WTC11 (cell line): ENCODE results near the gene GNS. TPM values are rescaled to one million over a fixed set of nuclear protein-coding genes. Genes with fewer than 3 reads are reported as not detected.

Experiments used
- ATAC-seq: fragments of 200-7000 bp; cut with Tn5 transposase; 2 replicates; pipeline ENCODE4 v1.10.0; 2021; ENCODE audit warnings: mild to moderate bottlenecking, moderate library complexity
- CTCF ChIA-PET: fragments of 300-600 bp; sonication (Branson Sonifier 250); formaldehyde crosslinking; loops from one replicate; lab custom pipeline; 2021; ENCODE audit warnings: antibody characterized with exemption; lab: Charles Lee
- POLR2A ChIA-PET: fragments of 350-600 bp; sonication (Branson Sonifier 250); formaldehyde crosslinking; loops from one replicate; lab custom pipeline; 2021; ENCODE audit warnings: antibody characterized with exemption; lab: Charles Lee
- DNase-seq: peaks from one replicate; pipeline ENCODE4 v3.0.0; 2021; ENCODE audit warnings: low spot score
- H3K27ac Mint-ChIP-seq: 2 replicates; pipeline ENCODE4 v1.8.0; 2021; ENCODE audit warnings: mixed read lengths
- H3K27me3 Mint-ChIP-seq: 2 replicates; pipeline ENCODE4 v1.8.0; 2021; ENCODE audit warnings: low read depth, mild to moderate bottlenecking, moderate library complexity, mixed read lengths
- H3K36me3 Mint-ChIP-seq: 2 replicates; pipeline ENCODE4 v1.8.0; 2021; ENCODE audit warnings: mixed read lengths
- H3K4me1 Mint-ChIP-seq: 2 replicates; pipeline ENCODE4 v1.8.0; 2022; ENCODE audit warnings: mixed read lengths
- H3K4me3 Mint-ChIP-seq: 2 replicates; pipeline ENCODE4 v1.8.0; 2021; ENCODE audit warnings: mild to moderate bottlenecking, moderate library complexity, mixed read lengths
- H3K9me3 Mint-ChIP-seq: 2 replicates; pipeline ENCODE4 v1.8.0; 2021; ENCODE audit warnings: mixed read lengths
- AFF4 ChIP-seq: sonication (generic); formaldehyde crosslinking; IDR thresholded peaks from 2 replicates; pipeline ENCODE4 v1.8.1; 2023; ENCODE audit warnings: mild to moderate bottlenecking, missing genetic modification reagents, borderline replicate concordance
- ATF3 ChIP-seq: sonication (generic); formaldehyde crosslinking; conservative IDR thresholded peaks from 2 replicates; pipeline ENCODE4 v1.8.1; 2022; ENCODE audit warnings: mild to moderate bottlenecking, missing genetic modification reagents
- ATF6 ChIP-seq: sonication (generic); formaldehyde crosslinking; IDR thresholded peaks from 2 replicates; pipeline ENCODE4 v1.8.1; 2023; ENCODE audit warnings: mild to moderate bottlenecking, missing genetic modification reagents
- CDX4 ChIP-seq: fragments of 250-450 bp; sonication (Bioruptor Pico); IDR thresholded peaks from 2 replicates; pipeline ENCODE4 v1.9.0; 2021; ENCODE audit warnings: moderate library complexity, mild to moderate bottlenecking, inconsistent platforms, borderline replicate concordance
- CREB1 ChIP-seq: sonication (generic); formaldehyde crosslinking; IDR thresholded peaks from 2 replicates; pipeline ENCODE4 v1.8.0; 2023; ENCODE audit warnings: mild to moderate bottlenecking, missing genetic modification reagents
- CREM ChIP-seq: sonication (generic); formaldehyde crosslinking; IDR thresholded peaks from 2 replicates; pipeline ENCODE4 v1.8.1; 2022; ENCODE audit warnings: mild to moderate bottlenecking, missing genetic modification reagents, moderate library complexity
- E2F5 ChIP-seq: sonication (generic); formaldehyde crosslinking; IDR thresholded peaks from 2 replicates; pipeline ENCODE4 v1.8.1; 2022; ENCODE audit warnings: mild to moderate bottlenecking, moderate library complexity, missing genetic modification reagents
- ELF4 ChIP-seq: sonication (generic); formaldehyde crosslinking; IDR thresholded peaks from 2 replicates; pipeline ENCODE4 v1.8.1; 2022; ENCODE audit warnings: low read depth, mild to moderate bottlenecking, moderate library complexity, missing genetic modification reagents
- ESRRA ChIP-seq: sonication (generic); formaldehyde crosslinking; IDR thresholded peaks from 2 replicates; pipeline ENCODE4 v1.8.1; 2022; ENCODE audit warnings: mild to moderate bottlenecking, missing genetic modification reagents, borderline replicate concordance
- GTF2I ChIP-seq: fragments of 250-450 bp; sonication (Bioruptor Pico); conservative IDR thresholded peaks from 2 replicates; pipeline ENCODE4 v1.4.0; 2021; ENCODE audit warnings: mild to moderate bottlenecking
- JUN ChIP-seq: sonication (generic); formaldehyde crosslinking; IDR thresholded peaks from 2 replicates; pipeline ENCODE4 v1.8.0; 2023; ENCODE audit warnings: mild to moderate bottlenecking, missing genetic modification reagents
- MAX ChIP-seq: sonication (generic); formaldehyde crosslinking; IDR thresholded peaks from 2 replicates; pipeline ENCODE4 v1.8.0; 2022; ENCODE audit warnings: mild to moderate bottlenecking, missing genetic modification reagents
- MLX ChIP-seq: sonication (generic); formaldehyde crosslinking; IDR thresholded peaks from 2 replicates; pipeline ENCODE4 v1.8.1; 2023; ENCODE audit warnings: mild to moderate bottlenecking, missing genetic modification reagents, moderate library complexity
- MXD4 ChIP-seq: fragments of 250-450 bp; sonication (Bioruptor Pico); IDR thresholded peaks from 2 replicates; pipeline ENCODE4 v1.8.0; 2021; ENCODE audit warnings: mild to moderate bottlenecking, moderate library complexity, borderline replicate concordance
- NR1H2 ChIP-seq: sonication (generic); formaldehyde crosslinking; IDR thresholded peaks from 2 replicates; pipeline ENCODE4 v1.9.0; 2021; ENCODE audit warnings: mild to moderate bottlenecking, moderate library complexity, missing genetic modification reagents
- PRRX2 ChIP-seq: fragments of 250-450 bp; sonication (Bioruptor Pico); IDR thresholded peaks from 2 replicates; pipeline ENCODE4 v1.8.0; 2021; ENCODE audit warnings: mild to moderate bottlenecking
- ZMAT4 ChIP-seq: fragments of 250-450 bp; sonication (Bioruptor Pico); IDR thresholded peaks from 2 replicates; pipeline ENCODE4 v1.9.0; 2021; ENCODE audit warnings: mild to moderate bottlenecking
- ZNF121 ChIP-seq: sonication (generic); formaldehyde crosslinking; IDR thresholded peaks from 2 replicates; pipeline ENCODE4 v1.8.0; 2023; ENCODE audit warnings: missing genetic modification reagents
- ZNF138 ChIP-seq: sonication (generic); formaldehyde crosslinking; conservative IDR thresholded peaks from 2 replicates; pipeline ENCODE4 v1.8.1; 2022; ENCODE audit warnings: mild to moderate bottlenecking, moderate library complexity, missing genetic modification reagents
- ZNF219 ChIP-seq: sonication (generic); formaldehyde crosslinking; IDR thresholded peaks from 2 replicates; pipeline ENCODE4 v1.8.0; 2023; ENCODE audit warnings: missing genetic modification reagents, mild to moderate bottlenecking, borderline replicate concordance
- ZNF263 ChIP-seq: sonication (generic); formaldehyde crosslinking; IDR thresholded peaks from 2 replicates; pipeline ENCODE4 v1.8.1; 2022; ENCODE audit warnings: low read depth, mild to moderate bottlenecking, moderate library complexity, missing genetic modification reagents
- ZNF416 ChIP-seq: fragments of 250-450 bp; sonication (Bioruptor Pico); IDR thresholded peaks from 2 replicates; pipeline ENCODE4 v1.9.0; 2021; ENCODE audit warnings: mild to moderate bottlenecking, inconsistent platforms
- ZNF425 ChIP-seq: fragments of 250-450 bp; sonication (Bioruptor Pico); conservative IDR thresholded peaks from 2 replicates; pipeline ENCODE4 v1.9.0; 2021; ENCODE audit warnings: mild to moderate bottlenecking
- ZSCAN18 ChIP-seq: fragments of 250-450 bp; sonication (Bioruptor Pico); IDR thresholded peaks from 2 replicates; pipeline ENCODE4 v2.1.2; 2022; ENCODE audit warnings: mild to moderate bottlenecking, moderate library complexity
- total RNA-seq: library from RNA; stranded (reverse); gene quantifications from 3 replicates; pipeline ENCODE4 v1.2.3, GENCODE V29; 2021

Gene GNS
- total RNA-seq, 1 experiment from 2014 or later = 24.7 TPM

GRCh38 chr12:64736771-64737170, 22.4 kb downstream of the GNS start:
- Mint-ChIP-seq H3K4me3 (no peak overlapping the region), H3K27ac (no peak overlapping the region; the same call in 1 of the 2 replicates), H3K36me3 (peaks cover 53% of the 10 kb centered on the region), H3K27me3 (no peaks in the 10 kb centered on the region), H3K9me3 (no peaks in the 10 kb centered on the region), H3K4me1 (no peaks in the 10 kb centered on the region)
- TF ChIP-seq E2F5 (CRISPR knock-in tag) (no peak), ELF4 (no peak), ZNF416 (CRISPR knock-in tag) (no peak), CREM (CRISPR knock-in tag) (no peak), PRRX2 (no peak), JUN (no peak), ATF6 (CRISPR knock-in tag) (no peak), ZNF138 (no peak), NR1H2 (CRISPR knock-in tag) (no peak), ATF3 (CRISPR knock-in tag) (no peak), ZNF219 (CRISPR knock-in tag) (no peak), MAX (CRISPR knock-in tag) (no peak), ZNF121 (CRISPR knock-in tag) (no peak)
- no peak for DNase-seq
- ChIA-PET CTCF (no interaction called here), POLR2A (no interaction called here)
- ATAC-seq = no peak

- DNase-seq = no peak
- POLR2A ChIA-PET = no interaction called here
- no peak for ATAC-seq
- CTCF ChIA-PET = no interaction called here
- no peak overlapping the region for H3K4me3 Mint-ChIP-seq
- peaks cover 49% of the 10 kb centered on the region for H3K36me3 Mint-ChIP-seq
- H3K9me3 Mint-ChIP-seq = no peaks in the 10 kb centered on the region
- H3K27me3 Mint-ChIP-seq = no peaks in the 10 kb centered on the region
- H3K4me1 Mint-ChIP-seq = no peaks in the 10 kb centered on the region
- no peak overlapping the region for H3K27ac Mint-ChIP-seq
- TF ChIP-seq CDX4 (no peak), ZNF263 (no peak), MXD4 (no peak), ZMAT4 (CRISPR knock-in tag) (no peak), ESRRA (CRISPR knock-in tag) (no peak), ZNF425 (no peak), MLX (no peak), GTF2I (CRISPR knock-in tag) (no peak), ZSCAN18 (CRISPR knock-in tag) (no peak), CREB1 (CRISPR knock-in tag) (no peak), ELF4 (no peak), ZNF121 (CRISPR knock-in tag) (no peak), AFF4 (no peak)
Measured at GRCh38 chr12:64735442-64735841, 23.8 kb downstream of the GNS start.
